ENCODE data around the gene CNGB1. TPM values are rescaled to one million over a fixed set of nuclear protein-coding genes. Genes with fewer than 3 reads are reported as not detected.

Gene CNGB1
- total RNA-seq, 1 donor from 2014 or later, result not detected

DNA sequence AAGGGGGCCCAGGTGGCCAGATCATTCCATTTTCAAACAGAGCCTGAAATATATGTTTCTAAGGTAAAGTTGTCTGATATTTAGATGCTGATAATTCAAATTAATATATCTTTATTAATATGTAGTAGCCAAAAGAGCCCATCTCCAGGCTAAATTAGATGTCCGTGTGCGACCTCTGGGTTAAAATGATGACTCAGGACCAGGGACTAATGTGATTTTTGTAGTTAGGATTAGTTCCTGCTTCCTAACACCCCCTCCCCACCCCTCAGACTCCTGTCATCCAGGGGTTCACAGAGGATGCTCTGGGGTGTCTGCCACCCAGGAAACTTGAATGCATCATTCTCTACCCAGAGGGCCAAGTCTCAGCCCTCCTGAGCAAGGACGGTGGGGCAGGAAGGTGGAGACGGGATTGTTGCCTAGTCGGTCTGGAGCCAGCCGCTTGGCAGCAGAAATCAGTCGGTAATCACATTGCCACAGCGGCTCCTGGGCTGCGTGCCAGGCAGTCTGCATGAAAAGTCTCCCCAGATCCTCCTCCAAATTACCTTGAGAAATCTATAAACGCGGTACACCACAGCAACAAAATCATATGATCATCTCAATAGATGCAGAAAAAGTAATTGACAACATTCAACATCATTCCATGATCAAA, 29.8 kb downstream of the CNGB1 start:
- no peaks in the 10 kb centered on the region for H3K9me3 Mint-ChIP-seq (ENCODE audit: low read depth)
- H3K27ac Mint-ChIP-seq, result no peak overlapping the region
- DNase-seq (ENCODE audit: low spot score, unreplicated experiment), result no peak
- TF ChIP-seq, protein P1, sequence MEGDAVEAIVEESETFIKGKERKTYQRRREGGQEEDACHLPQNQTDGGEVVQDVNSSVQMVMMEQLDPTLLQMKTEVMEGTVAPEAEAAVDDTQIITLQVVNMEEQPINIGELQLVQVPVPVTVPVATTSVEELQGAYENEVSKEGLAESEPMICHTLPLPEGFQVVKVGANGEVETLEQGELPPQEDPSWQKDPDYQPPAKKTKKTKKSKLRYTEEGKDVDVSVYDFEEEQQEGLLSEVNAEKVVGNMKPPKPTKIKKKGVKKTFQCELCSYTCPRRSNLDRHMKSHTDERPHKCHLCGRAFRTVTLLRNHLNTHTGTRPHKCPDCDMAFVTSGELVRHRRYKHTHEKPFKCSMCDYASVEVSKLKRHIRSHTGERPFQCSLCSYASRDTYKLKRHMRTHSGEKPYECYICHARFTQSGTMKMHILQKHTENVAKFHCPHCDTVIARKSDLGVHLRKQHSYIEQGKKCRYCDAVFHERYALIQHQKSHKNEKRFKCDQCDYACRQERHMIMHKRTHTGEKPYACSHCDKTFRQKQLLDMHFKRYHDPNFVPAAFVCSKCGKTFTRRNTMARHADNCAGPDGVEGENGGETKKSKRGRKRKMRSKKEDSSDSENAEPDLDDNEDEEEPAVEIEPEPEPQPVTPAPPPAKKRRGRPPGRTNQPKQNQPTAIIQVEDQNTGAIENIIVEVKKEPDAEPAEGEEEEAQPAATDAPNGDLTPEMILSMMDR (IDR thresholded peaks at IDR 0.05; ENCODE audit: unreplicated experiment), result no peak
- H3K4me3 Mint-ChIP-seq (ENCODE audit: low read depth), result no peak overlapping the region
- H3K36me3 Mint-ChIP-seq (ENCODE audit: insufficient read depth), result no peaks in the 10 kb centered on the region
- no peaks in the 10 kb centered on the region for H3K4me1 Mint-ChIP-seq (ENCODE audit: low read depth)
- H3K27me3 Mint-ChIP-seq, result peaks cover 13% of the 10 kb centered on the region

DNA sequence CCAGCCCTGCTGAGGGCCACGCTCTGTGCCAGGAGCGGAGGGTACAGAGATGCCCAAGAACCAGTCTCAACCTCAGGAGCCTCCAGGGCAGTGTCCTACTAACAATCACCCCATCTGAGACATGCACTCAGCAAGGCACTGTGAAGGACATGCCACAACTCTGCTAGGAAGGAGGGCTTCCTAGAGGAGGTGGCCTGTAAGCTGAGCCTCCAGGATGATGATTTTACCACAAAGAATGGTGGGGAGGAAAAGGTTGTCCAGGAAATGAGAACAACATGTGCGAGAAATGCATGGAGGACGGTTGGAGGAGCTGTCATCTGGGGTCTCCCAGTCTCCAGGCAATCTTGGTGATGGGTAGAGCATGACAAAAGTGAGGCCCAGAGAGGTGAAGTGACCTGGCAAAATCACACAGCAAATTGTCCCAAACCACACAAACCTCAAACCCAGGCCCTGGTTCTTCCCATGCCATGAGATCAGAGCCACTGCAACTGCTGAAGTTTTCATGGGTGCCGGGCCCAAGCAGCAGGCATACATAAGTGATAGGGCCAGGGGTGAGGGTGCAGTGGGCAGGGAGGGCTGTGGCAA, 30.5 kb downstream of the CNGB1 start:
- H3K27me3 Mint-ChIP-seq, result peaks cover 11% of the 10 kb centered on the region
- no peaks in the 10 kb centered on the region for H3K4me1 Mint-ChIP-seq (ENCODE audit: low read depth)
- H3K36me3 Mint-ChIP-seq (ENCODE audit: insufficient read depth), result no peaks in the 10 kb centered on the region
- TF ChIP-seq, protein P1 (IDR thresholded peaks at IDR 0.05; ENCODE audit: unreplicated experiment), result no peak
- no peaks in the 10 kb centered on the region for H3K9me3 Mint-ChIP-seq (ENCODE audit: low read depth)
- no peak for DNase-seq (ENCODE audit: low spot score, unreplicated experiment)
- no peak overlapping the region for H3K4me3 Mint-ChIP-seq (ENCODE audit: low read depth)
- H3K27ac Mint-ChIP-seq, result no peak overlapping the region

DNA sequence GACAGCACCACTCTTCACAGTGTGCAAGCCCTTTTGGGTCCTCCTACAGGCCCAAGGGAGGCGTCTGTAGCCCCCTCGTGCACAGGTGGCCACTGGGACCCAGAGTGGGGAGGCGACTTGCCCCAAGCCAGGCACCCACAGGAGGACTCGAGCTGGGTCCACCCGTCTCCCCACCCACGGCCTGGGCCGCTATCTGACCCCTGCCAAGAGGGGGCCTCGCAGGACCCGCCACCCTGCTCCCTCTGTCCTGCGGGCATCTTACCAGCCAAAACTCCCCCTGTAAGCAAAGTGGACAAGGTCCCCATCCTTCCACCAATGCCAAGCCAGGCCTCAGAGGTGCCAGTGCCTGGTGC, 31.1 kb downstream of the CNGB1 start:
- Mint-ChIP-seq H3K4me3 (ENCODE audit: low read depth) (no peak overlapping the region), H3K4me1 (ENCODE audit: low read depth) (no peaks in the 10 kb centered on the region), H3K27me3 (peaks cover 10% of the 10 kb centered on the region), H3K27ac (no peak overlapping the region), H3K36me3 (ENCODE audit: insufficient read depth) (no peaks in the 10 kb centered on the region), H3K9me3 (ENCODE audit: low read depth) (no peaks in the 10 kb centered on the region)
- TF ChIP-seq, protein P1 (IDR thresholded peaks at IDR 0.05; ENCODE audit: unreplicated experiment), result no peak
- DNase-seq (ENCODE audit: low spot score, unreplicated experiment), result no peak

DNA sequence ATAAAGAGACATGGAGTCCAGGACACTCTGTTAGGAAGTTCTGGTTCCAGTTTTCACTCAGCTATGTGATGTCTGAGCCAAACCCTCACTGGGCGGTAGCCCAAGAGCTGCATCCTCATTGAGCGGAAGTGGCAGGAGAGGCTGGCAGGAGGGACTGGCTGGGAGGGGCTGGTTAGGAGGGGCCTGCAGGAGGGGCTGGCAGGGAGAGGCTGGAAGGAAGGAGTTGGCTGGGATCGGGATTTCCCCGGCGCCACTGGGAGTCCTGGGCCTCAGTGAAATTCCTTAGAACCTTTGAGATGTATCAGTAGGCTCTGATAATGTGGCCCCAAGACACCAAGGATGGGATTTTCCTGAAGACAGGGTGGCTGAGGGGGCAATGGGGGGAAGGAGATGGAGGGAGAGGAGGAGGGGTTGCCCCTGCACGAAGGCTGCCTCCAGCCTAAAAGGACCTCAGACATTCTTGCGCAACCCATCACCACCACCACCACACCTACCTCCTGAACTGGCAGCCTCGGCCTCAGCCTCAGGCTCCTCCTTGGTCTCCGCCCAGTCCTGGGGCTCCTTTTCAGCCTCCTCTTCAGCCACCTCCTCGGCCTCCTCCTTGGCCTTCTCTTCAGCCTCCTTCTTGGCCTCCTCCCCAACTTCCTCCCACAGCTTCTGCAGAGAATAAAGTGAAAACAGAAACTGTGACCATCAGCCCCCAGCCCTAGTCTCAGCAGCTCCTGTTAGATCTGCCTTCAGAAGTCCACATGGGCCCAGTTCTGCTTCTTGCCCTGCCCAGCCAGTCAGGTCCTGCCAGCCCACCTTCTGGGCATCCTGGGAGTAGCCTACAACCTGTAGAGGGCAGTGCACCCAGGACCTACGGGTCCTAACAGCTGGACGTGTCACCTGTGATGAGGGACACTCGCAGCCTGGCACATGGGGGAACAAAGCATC, 31.7 kb downstream of the CNGB1 start:
- H3K27me3 Mint-ChIP-seq, result peaks cover 10% of the 10 kb centered on the region
- H3K36me3 Mint-ChIP-seq (ENCODE audit: insufficient read depth), result no peaks in the 10 kb centered on the region
- H3K27ac Mint-ChIP-seq, result no peak overlapping the region
- H3K9me3 Mint-ChIP-seq (ENCODE audit: low read depth), result no peaks in the 10 kb centered on the region
- TF ChIP-seq, protein P1 (IDR thresholded peaks at IDR 0.05; ENCODE audit: unreplicated experiment), result peak; percentile 25
- H3K4me3 Mint-ChIP-seq (ENCODE audit: low read depth), result no peak overlapping the region
- H3K4me1 Mint-ChIP-seq (ENCODE audit: low read depth), result no peaks in the 10 kb centered on the region
- DNase-seq (ENCODE audit: low spot score, unreplicated experiment), result no peak

DNA sequence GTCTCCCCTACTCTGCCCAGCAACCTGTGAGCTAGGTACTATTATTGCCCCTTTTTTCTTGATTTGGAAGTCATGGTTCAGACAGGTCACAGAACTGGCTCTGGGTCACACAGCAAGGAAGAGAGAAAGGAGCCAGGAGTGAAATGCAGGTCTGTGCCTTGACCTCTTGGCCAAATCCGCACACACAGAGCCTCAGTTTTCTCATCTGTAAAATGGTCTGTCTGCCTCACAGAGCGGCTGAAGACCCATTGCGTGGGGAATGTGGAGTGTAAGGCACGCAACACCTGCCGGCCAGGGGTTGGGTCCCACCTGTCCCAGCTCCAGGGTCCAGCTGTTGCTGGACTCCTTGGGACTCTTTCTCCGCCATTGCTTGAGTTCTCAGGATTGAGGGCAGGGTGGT, 32.4 kb downstream of the CNGB1 start:
- H3K4me1 Mint-ChIP-seq (ENCODE audit: low read depth), result no peaks in the 10 kb centered on the region
- H3K27me3 Mint-ChIP-seq, result peaks cover 10% of the 10 kb centered on the region
- H3K36me3 Mint-ChIP-seq (ENCODE audit: insufficient read depth), result no peaks in the 10 kb centered on the region
- H3K4me3 Mint-ChIP-seq (ENCODE audit: low read depth), result no peak overlapping the region
- H3K9me3 Mint-ChIP-seq (ENCODE audit: low read depth), result no peaks in the 10 kb centered on the region
- TF ChIP-seq, protein P1 (IDR thresholded peaks at IDR 0.05; ENCODE audit: unreplicated experiment), result no peak
- H3K27ac Mint-ChIP-seq, result no peak overlapping the region
- DNase-seq (ENCODE audit: low spot score, unreplicated experiment), result no peak
